COLO668 (cell line): ENCODE data around the gene SLC35A1.

ENCODE experiments used
- DNase-seq: peaks from one replicate; lab custom pipeline; 2025; ENCODE audit not compliant: unreplicated experiment; lab: John Stamatoyannopoulos, UW

SLC35A1 gene

GRCh38 chr6:87522686-87523085 is 49.9 kb downstream of the SLC35A1 start:
- no peak for DNase-seq

DNA sequence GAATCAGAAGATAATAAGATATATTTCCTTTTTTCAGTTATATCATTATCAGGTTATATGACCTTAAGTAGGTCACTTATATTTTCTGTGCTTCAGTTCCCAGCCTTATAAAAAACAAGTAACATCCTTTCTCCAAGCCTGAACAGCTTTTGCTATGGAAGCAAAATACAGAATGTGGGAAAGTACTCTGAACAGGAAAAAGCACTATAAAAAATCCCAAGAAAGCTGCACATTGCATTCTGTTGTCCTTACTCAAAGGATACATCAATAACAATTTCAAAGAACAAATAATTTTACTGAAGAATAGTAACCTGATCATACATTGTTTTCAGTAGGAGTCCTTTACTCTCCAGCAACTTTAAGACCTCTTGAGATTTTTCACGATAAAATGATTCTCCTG is 56.4 kb downstream of the SLC35A1 start:
- DNase-seq: no peak

DNA sequence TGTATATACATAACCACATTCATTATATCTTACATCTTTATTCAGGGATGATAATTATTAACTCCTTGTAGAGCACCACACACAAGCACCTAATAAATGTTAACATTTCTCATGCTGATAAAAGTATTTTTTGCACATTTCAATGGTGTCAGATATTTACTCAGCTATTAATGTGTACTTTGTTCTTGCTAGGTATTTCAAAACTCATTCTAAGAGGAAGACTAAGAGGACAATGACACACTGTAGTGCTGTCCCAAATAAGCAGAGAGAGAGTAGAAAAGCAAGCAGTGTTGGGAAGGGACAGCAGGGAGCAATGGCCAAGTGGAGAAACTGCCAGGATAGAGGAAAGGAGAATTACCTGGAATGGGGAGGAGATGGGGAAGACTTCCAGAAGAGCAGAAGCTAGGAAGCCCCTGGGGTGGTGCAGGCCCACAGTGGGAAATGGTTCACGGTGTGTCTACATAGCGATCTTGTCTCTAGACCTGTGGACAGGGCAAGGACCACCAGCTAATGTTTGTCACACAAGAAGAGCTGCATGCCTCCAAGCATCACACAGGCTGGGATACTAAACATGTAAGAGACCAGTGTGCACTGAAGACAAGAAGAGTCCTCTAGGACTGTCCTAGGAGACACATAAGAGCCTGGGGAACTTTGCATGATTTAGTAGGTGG is 61.7 kb downstream of the SLC35A1 start:
- DNase-seq: no peak

DNA sequence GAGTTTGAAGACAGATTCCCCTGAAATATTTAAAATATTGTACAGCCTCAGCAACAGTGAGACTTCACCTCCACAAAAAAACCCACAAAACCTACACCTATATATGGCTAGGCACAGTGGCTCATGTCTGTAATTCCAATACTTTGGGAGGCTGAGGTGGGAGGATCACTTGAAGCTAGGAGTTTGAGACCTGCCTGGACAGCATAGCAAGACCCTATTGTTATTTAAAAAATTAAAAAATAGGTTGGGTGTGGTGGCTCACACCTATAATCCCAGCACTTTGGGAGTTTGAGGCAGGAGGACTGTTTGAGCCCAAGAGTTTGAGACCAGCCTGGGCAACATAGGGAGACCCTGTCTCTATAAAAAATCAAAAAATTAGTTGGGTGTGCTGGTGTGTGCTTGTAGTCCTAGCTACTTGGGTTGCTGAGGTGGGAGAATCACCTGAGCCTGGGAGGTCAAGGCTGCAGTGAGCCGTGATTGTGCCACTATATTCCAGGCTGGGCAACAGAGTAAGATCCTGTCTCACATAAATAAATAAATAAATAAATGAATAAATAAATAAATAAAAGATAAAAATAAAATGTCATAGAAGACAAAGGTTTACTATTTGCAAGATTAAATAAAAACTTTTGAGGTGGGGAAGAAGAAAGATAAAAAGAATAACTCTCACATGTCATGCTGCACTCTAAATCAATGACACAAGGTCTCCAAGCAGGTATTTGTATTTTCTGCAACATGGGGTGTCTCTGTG is 65.9 kb downstream of the SLC35A1 start:
- DNase-seq: no peak

DNA sequence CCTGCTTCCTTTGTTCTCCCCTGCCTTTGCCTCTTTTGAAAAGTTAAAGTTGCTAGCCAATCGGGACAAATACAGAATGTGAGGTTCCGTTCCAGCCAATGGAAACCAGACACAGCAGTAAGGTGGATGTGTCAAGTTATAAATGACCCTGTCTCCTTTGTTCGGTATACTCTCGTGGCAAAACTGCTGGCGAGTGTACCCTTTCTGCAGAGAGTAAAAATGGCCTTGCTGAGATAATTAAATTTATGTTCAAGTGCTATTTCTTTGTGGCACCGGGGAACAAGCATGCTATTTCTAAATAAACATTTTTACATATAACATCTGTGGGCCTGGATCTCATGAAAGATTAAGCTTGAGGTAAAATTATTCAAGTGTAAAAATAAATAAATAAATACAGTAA is 66.8 kb downstream of the SLC35A1 start:
- DNase-seq: no peak

GRCh38 chr6:87540539-87540938 is 67.8 kb downstream of the SLC35A1 start:
- DNase-seq: no peak

DNA sequence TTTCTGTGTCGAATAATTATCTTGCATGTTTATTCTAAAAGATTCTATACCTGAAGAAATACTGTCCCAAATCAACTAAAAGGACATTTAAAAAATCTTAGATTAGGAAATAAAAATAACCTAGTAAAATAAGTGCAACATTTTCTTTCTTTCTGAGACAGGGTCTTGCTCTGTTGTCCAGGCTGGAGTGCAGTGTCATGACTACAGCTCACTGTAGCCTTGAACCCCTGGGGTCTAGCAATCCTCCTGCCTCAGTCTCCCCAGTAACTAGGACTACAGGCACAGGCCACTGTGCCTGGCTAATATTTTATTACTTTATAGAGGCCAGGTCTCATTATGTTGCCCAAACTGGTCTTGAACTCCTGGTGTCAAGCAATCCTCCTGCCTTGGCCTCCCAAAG is 68.3 kb downstream of the SLC35A1 start:
- no peak for DNase-seq

DNA sequence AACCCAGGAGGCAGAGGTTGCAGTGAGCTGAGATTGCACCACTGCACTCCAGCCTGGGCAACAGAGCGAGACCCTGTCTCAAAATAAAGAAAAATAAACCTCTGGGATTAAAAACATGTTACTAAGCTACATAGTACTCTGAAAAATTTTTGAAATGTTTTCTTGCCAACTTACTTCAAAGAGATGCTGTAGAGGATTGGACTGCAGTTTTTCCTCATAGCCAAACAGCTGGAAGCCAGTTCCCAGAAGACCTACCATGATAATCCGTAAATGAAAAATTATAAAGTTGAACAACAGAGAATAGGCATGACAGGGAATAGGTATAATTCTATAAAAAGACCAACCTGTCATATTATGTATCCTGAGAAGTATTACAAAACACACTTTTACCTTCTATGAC is 69.0 kb downstream of the SLC35A1 start:
- DNase-seq: no peak

DNA sequence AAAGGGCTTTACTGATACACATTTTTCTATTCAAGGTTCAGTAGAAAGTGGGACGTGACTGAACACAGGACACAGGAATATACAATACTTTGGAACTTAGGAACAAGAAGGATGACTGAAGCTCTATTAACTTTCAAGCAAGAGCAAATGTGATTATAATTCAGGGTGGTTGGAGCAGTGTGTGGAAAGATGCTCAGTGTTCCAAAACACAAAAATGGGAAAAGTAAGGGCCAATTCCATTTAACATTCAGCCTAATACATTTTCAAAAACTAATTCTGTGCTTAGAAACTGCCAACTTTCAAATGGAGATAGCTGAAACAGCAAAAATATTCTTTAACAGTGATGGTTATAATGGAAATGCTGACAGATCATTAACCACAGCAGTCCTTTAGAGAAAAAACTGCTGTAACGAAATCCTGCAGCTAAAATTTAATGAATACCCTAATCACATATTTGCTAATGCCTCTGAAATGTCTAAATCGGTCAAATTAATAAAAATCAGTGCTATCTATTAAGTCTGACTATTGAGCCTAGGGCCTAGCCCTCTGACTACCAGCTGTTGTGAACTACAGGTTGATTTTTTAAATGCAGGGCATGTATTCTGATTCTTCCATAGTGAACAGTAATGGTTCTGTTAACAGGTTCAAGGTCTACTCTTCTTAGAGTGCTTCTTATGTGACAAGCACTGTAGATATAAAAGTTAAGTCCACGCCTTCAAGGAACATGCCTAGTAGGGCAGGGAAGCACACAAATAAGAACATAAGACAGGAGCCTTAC is 71.1 kb downstream of the SLC35A1 start:
- DNase-seq: no peak

- DNase-seq: no peak
Measured at GRCh38 chr6:87544474-87544735, 71.6 kb downstream of the SLC35A1 start.

GRCh38 chr6:87551799-87552198 is 79.0 kb downstream of the SLC35A1 start:
- no peak for DNase-seq

- DNase-seq: no peak
Measured at GRCh38 chr6:87553159-87553765, 80.5 kb downstream of the SLC35A1 start.

DNA sequence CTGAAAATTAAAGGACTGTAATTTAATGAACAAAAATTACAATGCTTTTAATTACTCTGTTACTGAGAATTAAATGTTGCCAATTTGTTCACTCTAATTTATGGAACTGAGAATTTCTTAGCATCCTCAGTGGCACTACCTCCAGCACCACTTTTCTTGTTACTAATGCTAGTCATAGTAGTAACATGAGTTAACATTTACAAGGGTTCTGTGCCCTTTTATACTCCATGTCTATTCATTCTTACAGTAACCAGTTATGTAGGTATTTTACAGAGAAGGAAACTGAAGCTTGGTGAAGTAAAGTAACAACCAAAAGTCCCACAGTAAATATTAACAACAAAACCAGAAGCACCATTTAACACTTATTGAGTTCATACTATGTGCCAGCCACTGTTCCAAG is 82.7 kb downstream of the SLC35A1 start:
- DNase-seq: no peak

DNA sequence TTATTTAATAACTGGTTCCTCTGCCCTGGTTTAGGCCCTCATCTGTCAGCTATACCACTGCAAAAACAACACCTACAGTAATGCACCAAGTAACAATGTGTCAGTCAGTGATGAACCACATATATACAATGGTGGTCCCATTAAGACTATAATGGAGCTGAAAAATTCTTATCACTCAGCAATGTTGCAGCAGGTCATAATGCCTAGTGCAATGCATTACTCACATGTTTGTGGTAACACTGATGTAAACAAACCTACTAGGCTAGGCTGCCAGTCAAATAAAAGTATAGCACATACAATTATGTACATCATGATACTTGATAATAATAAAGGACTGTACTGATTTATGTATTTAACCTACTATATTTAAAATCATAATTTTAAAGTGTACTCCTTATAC is 85.7 kb downstream of the SLC35A1 start:
- no peak for DNase-seq

GRCh38 chr6:87561017-87561416 is 88.2 kb downstream of the SLC35A1 start:
- DNase-seq: no peak
